HG03025 (cell line): ENCODE data around the gene IRF3.

Experiments
- ATAC-seq: cut with Tn5 transposase; IDR thresholded peaks from one replicate; pipeline ENCODE4 v1.9.1; 2021; ENCODE audit warnings: mild to moderate bottlenecking, moderate library complexity; ENCODE audit not compliant: unreplicated experiment, low FRiP score

Gene IRF3

GRCh38 chr19:49665351-49666119 lies at the start of gene IRF3, which contains the start of gene BCL2L12:
Gene IRF3 (minus strand): TSS chr19:49665857. CDS start chr19:49664838, 1,019 bp downstream.
Gene BCL2L12 (plus strand): TSS chr19:49665933. CDS start chr19:49666693, 760 bp downstream.
- peak; percentile 70 for ATAC-seq

GRCh38 chr19:49713236-49713845 lies 47.7 kb upstream of the IRF3 start:
- ATAC-seq, result no peak

GRCh38 chr19:49712397-49712859 lies 46.8 kb upstream of the IRF3 start:
- ATAC-seq, result no peak

GRCh38 chr19:49710372-49710951 lies 44.8 kb upstream of the IRF3 start:
- no peak for ATAC-seq

- no peak for ATAC-seq
Observed at GRCh38 chr19:49705919-49706318, 40.3 kb upstream of the IRF3 start.

GRCh38 chr19:49704888-49705642 lies 39.4 kb upstream of the IRF3 start:
- ATAC-seq, result no peak

- ATAC-seq, result no peak
Observed at GRCh38 chr19:49701271-49701786, 35.7 kb upstream of the IRF3 start.

GRCh38 chr19:49700563-49700962 lies 34.9 kb upstream of the IRF3 start:
- no peak for ATAC-seq

- no peak for ATAC-seq
Observed at GRCh38 chr19:49699364-49699763, 33.7 kb upstream of the IRF3 start.

- ATAC-seq, result no peak
Observed at GRCh38 chr19:49696865-49697264, 31.2 kb upstream of the IRF3 start.

GRCh38 chr19:49696115-49696514 lies 30.5 kb upstream of the IRF3 start:
- ATAC-seq, result no peak

- no peak for ATAC-seq
Observed at GRCh38 chr19:49692147-49692506, 26.5 kb upstream of the IRF3 start.

- ATAC-seq, result no peak
Observed at GRCh38 chr19:49691243-49692146, 25.8 kb upstream of the IRF3 start.

GRCh38 chr19:49690656-49691242 lies 25.1 kb upstream of the IRF3 start, which contains the start of gene CPT1C:
Gene CPT1C (plus strand): TSS chr19:49691116. CDS start chr19:49692253, 1,137 bp downstream.
- no peak for ATAC-seq

GRCh38 chr19:49690079-49690655 lies 24.5 kb upstream of the IRF3 start:
- ATAC-seq, result no peak

- ATAC-seq, result no peak
Observed at GRCh38 chr19:49689133-49690078, 23.7 kb upstream of the IRF3 start, which contains the start of gene ADM5. Gene ADM5 (plus strand): TSS chr19:49689594. CDS start chr19:49689838, 244 bp downstream.

GRCh38 chr19:49688531-49689132 lies 23.0 kb upstream of the IRF3 start:
- ATAC-seq, result no peak
